IMR-90 (cell line): ENCODE data around the gene SLC6A3. TPM values are rescaled to one million over a fixed set of nuclear protein-coding genes. Genes with fewer than 3 reads are reported as not detected.

Experiments used
- ATAC-seq: fragments of 200-7000 bp; cut with Tn5 transposase; 2 replicates; pipeline ENCODE4 v1.9.1; 2020; ENCODE audit warnings: low read depth, mild to moderate bottlenecking, moderate library complexity
- BruUV-seq: library from RNA; stranded (reverse); fragments of 400-500 nt; replicated peaks from 2 replicates; lab custom pipeline; 2021; lab: Mats Ljungman, UMichigan
- CTCF ChIA-PET: fragments of 300-600 bp; formaldehyde crosslinking; extraction: SDS; loops from one replicate; lab custom pipeline; 2021; ENCODE audit warnings: antibody characterized with exemption; lab: Yijun Ruan, JAX
- POLR2A ChIA-PET: fragments of 300-600 bp; sonication (Branson Sonifier 250); formaldehyde crosslinking; loops from one replicate; lab custom pipeline; 2022; ENCODE audit warnings: antibody characterized with exemption; ENCODE audit not compliant: unreplicated experiment; lab: Charles Lee
- DNase-seq: peaks from one replicate; pipeline ENCODE4 v3.0.0; 2013
- H2AFZ ChIP-seq: replicated peaks from 2 replicates; pipeline ENCODE3; 2013; ENCODE audit warnings: low read length, mild to moderate bottlenecking; ENCODE audit not compliant: poor library complexity
- H2AK5ac ChIP-seq: 2 replicates; pipeline ENCODE4 v1.6.1; 2013; ENCODE audit warnings: low read depth, low read length, inconsistent platforms
- H2AK9ac ChIP-seq: replicated peaks from 2 replicates; pipeline ENCODE3; 2013; ENCODE audit warnings: mild to moderate bottlenecking, low read depth, low read length, moderate library complexity; ENCODE audit not compliant: poor library complexity
- H2BK120ac ChIP-seq: 2 replicates; pipeline ENCODE4 v1.6.1; 2013; ENCODE audit warnings: low read depth, low read length, inconsistent platforms
- H2BK15ac ChIP-seq: 3 replicates; pipeline ENCODE4 v1.6.1; 2013; ENCODE audit warnings: low read depth, low read length, inconsistent platforms
- H2BK20ac ChIP-seq: 2 replicates; pipeline ENCODE4 v1.6.1; 2013; ENCODE audit warnings: low read depth, mild to moderate bottlenecking, inconsistent platforms, low read length, moderate library complexity
- H2BK5ac ChIP-seq: 2 replicates; pipeline ENCODE4 v1.6.1; 2013; ENCODE audit warnings: mild to moderate bottlenecking, low read depth, low read length, inconsistent platforms; ENCODE audit not compliant: poor library complexity, severe bottlenecking
- H3K14ac ChIP-seq: replicated peaks from 2 replicates; pipeline ENCODE4 v1.6.1; 2013; ENCODE audit warnings: low read depth, low read length, inconsistent platforms
- H3K18ac ChIP-seq: 2 replicates; pipeline ENCODE4 v1.6.1; 2013; ENCODE audit warnings: low read depth, low read length, control low read depth
- H3K23ac ChIP-seq: 2 replicates; pipeline ENCODE4 v1.6.1; 2013; ENCODE audit warnings: low read depth, low read length, inconsistent platforms
- H3K27ac ChIP-seq: 2 replicates; pipeline ENCODE4 v1.5.1; 2013; ENCODE audit warnings: mild to moderate bottlenecking, control low read depth, low read length; ENCODE audit not compliant: insufficient read depth
- H3K27me3 ChIP-seq: 2 replicates; pipeline ENCODE4 v1.6.1; 2013; ENCODE audit warnings: low read length; ENCODE audit not compliant: control insufficient read depth, insufficient read depth
- H3K36me3 ChIP-seq: 2 replicates; pipeline ENCODE4 v1.6.1; 2013; ENCODE audit warnings: low read length, mixed read lengths; ENCODE audit not compliant: control insufficient read depth, insufficient read depth
- H3K4ac ChIP-seq: 2 replicates; pipeline ENCODE4 v1.6.1; 2013; ENCODE audit warnings: low read depth, low read length, inconsistent platforms
- H3K4me1 ChIP-seq: 2 replicates; pipeline ENCODE4 v1.6.1; 2013; ENCODE audit warnings: low read length, mixed read lengths; ENCODE audit not compliant: control insufficient read depth, insufficient read depth
- H3K4me2 ChIP-seq: 2 replicates; pipeline ENCODE4 v1.6.1; 2013; ENCODE audit warnings: low read depth, mild to moderate bottlenecking, control low read depth, low read length, moderate library complexity
- H3K4me3 ChIP-seq: 2 replicates; pipeline ENCODE4 v1.5.1; 2013; ENCODE audit warnings: low read depth, mild to moderate bottlenecking, control low read depth, low read length, moderate library complexity; ENCODE audit not compliant: insufficient read depth
- H3K56ac ChIP-seq: 2 replicates; pipeline ENCODE4 v1.6.1; 2013; ENCODE audit warnings: low read length, inconsistent platforms; ENCODE audit not compliant: insufficient read depth; ENCODE audit errors: extremely low read depth
- H3K79me1 ChIP-seq, 2 experiments: 2 replicates each; pipeline ENCODE4 v1.6.1; 2013; ENCODE audit warnings: low read length in 2 of 2, inconsistent platforms in 1 of 2, low read depth in 1 of 2
- H3K9ac ChIP-seq: 2 replicates; pipeline ENCODE4 v1.6.1; 2013; ENCODE audit warnings: low read depth, low read length, control low read depth
- H3K9me1 ChIP-seq: 2 replicates; pipeline ENCODE4 v1.6.1; 2013; ENCODE audit warnings: low read length, inconsistent platforms; ENCODE audit not compliant: insufficient read depth
- H3K9me3 ChIP-seq: 2 replicates; pipeline ENCODE4 v1.6.1; 2013; ENCODE audit warnings: low read length; ENCODE audit not compliant: control insufficient read depth, insufficient read depth
- H4K20me1 ChIP-seq: 2 replicates; pipeline ENCODE4 v1.6.1; 2013; ENCODE audit warnings: low read length, inconsistent platforms; ENCODE audit not compliant: insufficient read depth
- H4K5ac ChIP-seq: 2 replicates; pipeline ENCODE4 v1.6.1; 2013; ENCODE audit warnings: mild to moderate bottlenecking, low read depth, low read length, control low read depth
- H4K8ac ChIP-seq, 2 experiments: 2 replicates each; pipeline ENCODE4 v1.6.1; 2013; ENCODE audit warnings: low read depth in 2 of 2, low read length in 2 of 2, control low read depth in 1 of 2, inconsistent platforms in 1 of 2
- H4K91ac ChIP-seq: 2 replicates; pipeline ENCODE4 v1.6.1; 2013; ENCODE audit warnings: low read depth, low read length, inconsistent platforms; ENCODE audit not compliant: insufficient read depth
- BHLHE40 ChIP-seq: fragments of 150-350 bp; IDR thresholded peaks from 2 replicates; pipeline ENCODE4 v1.6.1; 2016; ENCODE audit warnings: mild to moderate bottlenecking, low read depth, low read length
- CHD1 ChIP-seq: IDR thresholded peaks from 2 replicates; pipeline ENCODE4 v1.6.1; 2012; ENCODE audit warnings: low read depth, low read length, improper control_type of control experiment
- MXI1 ChIP-seq: IDR thresholded peaks from 2 replicates; pipeline ENCODE4 v1.6.1; 2012; ENCODE audit warnings: low read depth, mild to moderate bottlenecking, low read length, moderate library complexity, borderline replicate concordance
- RCOR1 ChIP-seq: IDR thresholded peaks from 2 replicates; pipeline ENCODE4 v1.6.1; 2012; ENCODE audit warnings: mild to moderate bottlenecking, low read length, improper control_type of control experiment; ENCODE audit not compliant: insufficient replicate concordance
- SMC3 ChIP-seq: fragments of 150-350 bp; IDR thresholded peaks from 2 replicates; pipeline ENCODE4 v1.6.1; 2016; ENCODE audit warnings: low read depth, mild to moderate bottlenecking, antibody characterized with exemption, low read length, moderate library complexity
- WGBS, 2 experiments: methylation state at CpG; one replicate each; pipeline versions ENCODE4 v1.1.5 to v1.1.7; 2013; ENCODE audit warnings: missing lambda C conversion rate in 2 of 2; ENCODE audit not compliant: insufficient read length in 1 of 2; ENCODE audit errors: extremely low coverage in 2 of 2; 5-methylcytosine and 5-hydroxymethylcytosine counted together
- dilution Hi-C: fragments of 300-500 bp; cut with HindIII; formaldehyde crosslinking; loops from one replicate; pipeline ENCODE4 v1.14.3; 2018; ENCODE audit warnings: low sequenced_read_pairs; ENCODE audit not compliant: unreplicated experiment
- in situ Hi-C: fragments of 300-500 bp; cut with MboI; formaldehyde crosslinking; loops from 3 replicates; pipeline ENCODE4 v1.14.3; 2019; ENCODE audit warnings: low sequenced_read_pairs, inconsistent platforms, mixed read lengths
- intact Hi-C: fragments of 100-400 bp; cut with micrococcal nuclease; formaldehyde crosslinking; loops from 2 replicates; pipeline ENCODE4 v1.10.0; 2022
- polyA plus RNA-seq, 3 experiments: library from polyadenylated mRNA; depleted of rRNA; stranded (reverse); fragments of >200 nt; gene quantifications; 2 replicates each; pipeline ENCODE4 v1.2.3, GENCODE V29; 2012; ENCODE audit warnings: low replicate concordance in 1 of 3
- total RNA-seq: library from RNA; depleted of rRNA; stranded (reverse); fragments of >200 nt; gene quantifications from 2 replicates; pipeline ENCODE4 v1.2.3, GENCODE V29; 2012

Gene SLC6A3
- total and polyA plus RNA-seq, 2 of the 4 experiments (the other 2 are of a cell fraction): not detected

DNA sequence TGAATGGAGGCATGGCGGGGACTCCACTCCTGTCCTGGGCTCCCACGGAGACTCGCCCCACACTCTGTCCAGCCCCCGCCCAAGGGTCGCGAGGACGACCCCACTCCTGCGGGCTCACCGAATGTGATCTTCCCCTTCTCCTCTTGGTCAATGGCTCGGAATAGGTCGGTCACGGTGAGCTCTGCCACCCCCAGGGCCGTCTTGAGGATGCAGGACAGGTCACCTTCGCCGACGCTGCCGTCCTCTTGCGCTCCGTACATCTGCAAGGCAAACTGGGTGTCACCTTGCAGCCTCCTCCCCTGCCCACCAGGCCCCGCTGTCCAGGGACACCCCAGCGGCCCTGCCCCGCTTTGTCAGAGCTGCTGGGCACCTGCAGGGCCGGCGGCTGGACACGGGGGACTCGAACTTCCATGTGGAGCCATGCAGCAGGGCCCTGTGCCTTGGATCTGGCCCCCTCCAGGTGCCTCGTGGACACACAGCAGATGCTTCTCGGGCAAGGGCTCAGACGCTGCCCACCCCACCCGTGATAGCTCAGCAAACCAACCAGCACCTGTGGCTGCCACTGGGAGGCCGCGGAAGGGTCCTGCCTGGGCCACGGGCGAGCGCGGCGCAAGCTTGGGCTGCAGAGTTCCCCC, 21.5 kb upstream of the SLC6A3 start:
- intact Hi-C loops: no loop called here
- CTCF ChIA-PET: no interaction called here
- 88% methylated on average over 19 of the region's 37 CpGs; no CpG with 5 or more reads in 1 of the 2 experiments for WGBS, 2 experiments

More for the DNA sequence above, 21.5 kb upstream of the SLC6A3 start:
- Histone ChIP-seq H3K27ac (no peak overlapping the region), H3K36me3 (peaks cover 82% of the 10 kb centered on the region), H4K91ac (no peak overlapping the region), H3K9ac (no peak overlapping the region), H4K8ac (no peak overlapping the region), H3K9me1 (peaks cover 8% of the 10 kb centered on the region), H3K56ac (no peak overlapping the region), H3K9me3 (no peaks in the 10 kb centered on the region; the same call in 1 of the 2 replicates), H2AFZ (no peak overlapping the region), H2BK120ac (no peak overlapping the region), H2BK20ac (no peak overlapping the region), H3K27me3 (no peaks in the 10 kb centered on the region), H3K79me1 (peaks cover 4 to 10% of the 10 kb centered on the region in 2 experiments; a peak in 1 of 4 replicates), H3K4ac (no peak overlapping the region), H3K14ac (no peak overlapping the region), H3K4me1 (no peaks in the 10 kb centered on the region), H4K20me1 (peaks cover 15% of the 10 kb centered on the region), H4K5ac (no peak overlapping the region), H3K4me2 (no peak overlapping the region), H2AK5ac (no peak overlapping the region), H2BK15ac (no peak overlapping the region), H3K4me3 (no peak overlapping the region), H3K18ac (no peak overlapping the region), H2AK9ac (peak overlapping the region; percentile 50), H3K23ac (no peak overlapping the region), H2BK5ac (no peak overlapping the region)
- POLR2A ChIA-PET: no interaction called here
- DNase-seq (no peak), ATAC-seq (no peak)
- in situ Hi-C loops: no loop called here
- no peak for TF ChIP-seq CHD1
- no peak for TF ChIP-seq MXI1
- no peak for TF ChIP-seq SMC3
- no peak for TF ChIP-seq RCOR1
- TF ChIP-seq BHLHE40: no peak
- no TSS peak for BruUV-seq
- dilution Hi-C loops: no loop called here
